NCI-H510A (cell line): Measurements from ENCODE around the gene OR4M1.
"Not testable (repeated sequence)": the region's sequence is repeated elsewhere in the genome, so short reads cannot be mapped to it uniquely, and the experiment has no call there.

Experiments used
- DNase-seq: peaks from one replicate; lab custom pipeline; 2025; lab: John Stamatoyannopoulos, UW

OR4M1 gene

DNA sequence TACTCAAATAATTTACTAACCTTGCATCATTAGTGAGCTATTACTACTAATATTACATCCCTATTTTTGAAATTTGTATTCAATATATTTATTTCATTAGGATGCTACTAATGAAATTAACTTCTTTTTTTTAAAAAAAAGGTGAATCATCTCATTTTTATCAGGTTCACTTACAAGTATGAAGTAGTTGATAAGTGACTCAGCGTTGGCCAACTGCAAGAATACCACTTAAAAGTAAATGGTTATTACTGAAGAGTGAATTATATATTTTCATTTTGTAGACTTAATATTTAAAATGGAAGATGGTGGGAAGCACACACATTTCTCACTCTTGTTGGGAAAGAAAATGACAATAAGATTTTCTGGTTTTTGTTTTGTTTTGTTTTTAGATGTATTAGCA is 49.9 kb downstream of the OR4M1 start:
- DNase-seq, result no peak

DNA sequence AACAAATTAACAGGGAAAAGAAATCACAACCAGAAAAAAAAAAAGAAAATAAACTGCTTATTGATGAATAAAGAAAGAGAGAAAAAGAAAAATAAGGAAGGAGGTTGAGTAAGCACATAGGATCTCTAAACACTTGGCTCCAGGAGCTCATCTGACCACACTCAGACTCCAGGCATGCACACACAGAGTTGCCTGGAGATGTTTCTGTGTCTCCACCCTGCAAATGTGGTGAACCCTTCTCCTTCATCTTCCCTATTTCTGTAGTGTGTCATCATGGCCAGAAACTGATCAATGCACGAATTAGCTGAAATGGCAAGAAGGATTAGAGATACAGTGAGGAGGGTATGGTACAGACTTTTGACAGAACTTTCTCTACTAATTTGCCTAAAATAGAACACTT is 50.5 kb downstream of the OR4M1 start:
- no peak for DNase-seq

DNA sequence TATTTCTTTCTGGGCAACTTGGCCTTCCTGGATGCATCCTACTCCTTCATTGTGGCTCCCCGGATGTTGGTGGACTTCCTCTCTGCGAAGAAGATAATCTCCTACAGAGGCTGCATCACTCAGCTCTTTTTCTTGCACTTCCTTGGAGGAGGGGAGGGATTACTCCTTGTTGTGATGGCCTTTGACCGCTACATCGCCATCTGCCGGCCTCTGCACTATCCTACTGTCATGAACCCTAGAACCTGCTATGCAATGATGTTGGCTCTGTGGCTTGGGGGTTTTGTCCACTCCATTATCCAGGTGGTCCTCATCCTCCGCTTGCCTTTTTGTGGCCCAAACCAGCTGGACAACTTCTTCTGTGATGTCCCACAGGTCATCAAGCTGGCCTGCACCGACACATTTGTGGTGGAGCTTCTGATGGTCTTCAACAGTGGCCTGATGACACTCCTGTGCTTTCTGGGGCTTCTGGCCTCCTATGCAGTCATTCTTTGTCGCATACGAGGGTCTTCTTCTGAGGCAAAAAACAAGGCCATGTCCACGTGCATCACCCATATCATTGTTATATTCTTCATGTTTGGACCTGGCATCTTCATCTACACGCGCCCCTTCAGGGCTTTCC is 54.4 kb downstream of the OR4M1 start:
- DNase-seq, result not testable (repeated sequence)

DNA sequence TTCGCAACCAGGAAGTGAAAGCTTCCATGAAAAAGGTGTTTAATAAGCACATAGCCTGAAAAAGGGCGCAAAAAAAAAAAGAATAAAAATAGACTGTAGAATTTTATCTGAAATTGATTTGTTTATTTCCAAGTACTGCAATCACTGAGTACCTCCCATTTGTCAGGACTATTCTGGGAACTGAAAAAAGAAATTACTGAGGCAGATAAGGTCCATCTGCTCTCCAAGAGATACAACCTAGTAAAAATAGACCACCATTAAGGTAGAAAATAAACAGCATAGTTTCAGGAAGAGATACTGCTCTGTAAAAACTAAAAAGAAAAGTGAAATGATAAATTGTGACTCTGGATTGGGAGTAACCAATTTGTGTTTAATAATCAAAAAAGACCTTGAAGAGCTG is 55.0 kb downstream of the OR4M1 start:
- DNase-seq, result no peak
